ENCODE measurements around the gene USP5.

The USP5 gene

DNA sequence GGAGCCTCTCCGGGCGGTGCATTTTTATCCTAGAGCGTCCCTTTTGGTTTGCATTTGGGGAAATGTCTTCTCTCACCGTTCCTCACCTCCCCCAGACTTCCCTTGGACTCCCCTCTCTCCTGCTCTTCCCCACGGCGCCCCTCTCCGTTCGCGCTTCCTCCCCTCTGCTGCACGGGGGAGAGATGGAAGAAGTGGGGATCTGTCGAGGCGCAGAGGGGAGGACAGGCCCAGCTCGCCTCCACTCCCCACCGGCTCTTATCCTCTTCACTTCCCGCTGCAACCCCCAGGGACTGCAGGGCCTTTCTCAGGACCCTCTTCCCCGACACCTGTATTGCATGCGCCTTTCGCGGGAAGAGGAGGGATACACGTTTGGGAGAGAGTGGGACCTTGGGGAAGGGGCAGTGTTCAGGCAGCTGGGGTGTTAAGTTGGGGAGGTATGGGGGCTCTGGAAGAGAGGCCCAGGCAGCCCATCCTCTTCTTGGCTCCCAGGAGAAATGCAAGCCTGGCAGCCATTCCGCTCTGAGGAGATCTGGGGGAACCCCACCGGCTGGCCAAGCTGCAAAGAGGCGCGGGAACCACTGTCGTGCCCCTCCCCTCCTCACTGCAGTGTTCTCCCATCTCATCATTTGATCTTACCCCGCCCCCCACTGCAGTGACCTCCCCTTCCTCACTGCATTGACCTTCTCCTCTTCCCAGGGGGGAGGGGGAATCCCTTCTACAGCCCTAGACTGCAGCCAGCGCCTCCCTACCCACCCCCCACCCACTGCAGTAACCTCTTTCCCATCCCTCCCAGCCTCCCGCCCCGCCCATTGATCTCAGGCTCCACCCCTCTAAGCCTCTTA, 63.2 kb downstream of the USP5 start:
- no peak for DNase-seq (ENCODE audit: low read depth)

GRCh38 chr12:6915789-6916285, 63.9 kb downstream of the USP5 start:
- DNase-seq (ENCODE audit: low read depth): no peak
